Measurements from ENCODE around the gene ZNF182.
"Not testable (repeated sequence)": the region's sequence is repeated elsewhere in the genome, so short reads cannot be mapped to it uniquely, and the experiment has no call there.

The ZNF182 gene

GRCh38 chrX:48035891-48036290, 32.1 kb upstream of the ZNF182 start:
- DNase-seq (ENCODE audit: low spot score) (no peak), ATAC-seq (ENCODE audit: low read depth) (no peak)
- Histone ChIP-seq H3K36me3 (ENCODE audit: low read depth) (no peaks in the 10 kb centered on the region), H3K27me3 (ENCODE audit: insufficient read depth, poor library complexity, severe bottlenecking) (no peaks in the 10 kb centered on the region), H3K4me3 (ENCODE audit: severe bottlenecking) (no peak overlapping the region), H3K9me3 (ENCODE audit: severe bottlenecking) (no peaks in the 10 kb centered on the region), H3K4me1 (ENCODE audit: insufficient read depth, poor library complexity, severe bottlenecking) (no peaks in the 10 kb centered on the region), H3K27ac (ENCODE audit: poor library complexity, severe bottlenecking) (no peak overlapping the region)
- TF ChIP-seq CTCF (IDR thresholded peaks at IDR 0.05; ENCODE audit: poor library complexity, severe bottlenecking), result no peak

GRCh38 chrX:48030641-48031173, 26.9 kb upstream of the ZNF182 start:
- ATAC-seq (ENCODE audit: low read depth); H3K4me1 ChIP-seq (ENCODE audit: insufficient read depth, poor library complexity, severe bottlenecking); H3K27me3 ChIP-seq (ENCODE audit: insufficient read depth, poor library complexity, severe bottlenecking); DNase-seq (ENCODE audit: low spot score); H3K36me3 ChIP-seq (ENCODE audit: low read depth); H3K9me3 ChIP-seq (ENCODE audit: severe bottlenecking); H3K27ac ChIP-seq (ENCODE audit: poor library complexity, severe bottlenecking); H3K4me3 ChIP-seq (ENCODE audit: severe bottlenecking): not testable (repeated sequence)

GRCh38 chrX:48030237-48030636, 26.4 kb upstream of the ZNF182 start:
- Histone ChIP-seq H3K4me1 (ENCODE audit: insufficient read depth, poor library complexity, severe bottlenecking) (no peaks in the 10 kb centered on the region), H3K9me3 (ENCODE audit: severe bottlenecking) (no peaks in the 10 kb centered on the region), H3K36me3 (ENCODE audit: low read depth) (no peaks in the 10 kb centered on the region), H3K4me3 (ENCODE audit: severe bottlenecking) (no peak overlapping the region), H3K27ac (ENCODE audit: poor library complexity, severe bottlenecking) (no peak overlapping the region), H3K27me3 (ENCODE audit: insufficient read depth, poor library complexity, severe bottlenecking) (no peaks in the 10 kb centered on the region)
- ATAC-seq (ENCODE audit: low read depth) (no peak), DNase-seq (ENCODE audit: low spot score) (no peak)
- no peak for TF ChIP-seq CTCF (IDR thresholded peaks at IDR 0.05; ENCODE audit: poor library complexity, severe bottlenecking)

- ATAC-seq (ENCODE audit: low read depth), result no peak
- no peak overlapping the region for H3K27ac ChIP-seq (ENCODE audit: poor library complexity, severe bottlenecking)
- no peak overlapping the region for H3K4me3 ChIP-seq (ENCODE audit: severe bottlenecking)
- H3K4me1 ChIP-seq (ENCODE audit: insufficient read depth, poor library complexity, severe bottlenecking), result no peaks in the 10 kb centered on the region
- no peak for TF ChIP-seq CTCF (IDR thresholded peaks at IDR 0.05; ENCODE audit: poor library complexity, severe bottlenecking)
- H3K36me3 ChIP-seq (ENCODE audit: low read depth), result no peaks in the 10 kb centered on the region
- DNase-seq (ENCODE audit: low spot score), result no peak
- H3K27me3 ChIP-seq (ENCODE audit: insufficient read depth, poor library complexity, severe bottlenecking), result no peaks in the 10 kb centered on the region
- H3K9me3 ChIP-seq (ENCODE audit: severe bottlenecking), result no peaks in the 10 kb centered on the region
These were observed 24.3 kb upstream of the ZNF182 start for GRCh38 chrX:48028091-48028490.

- not testable (repeated sequence) for H3K36me3 ChIP-seq (ENCODE audit: low read depth); H3K9me3 ChIP-seq (ENCODE audit: severe bottlenecking); H3K27me3 ChIP-seq (ENCODE audit: insufficient read depth, poor library complexity, severe bottlenecking); H3K27ac ChIP-seq (ENCODE audit: poor library complexity, severe bottlenecking); ATAC-seq (ENCODE audit: low read depth); H3K4me3 ChIP-seq (ENCODE audit: severe bottlenecking); DNase-seq (ENCODE audit: low spot score); H3K4me1 ChIP-seq (ENCODE audit: insufficient read depth, poor library complexity, severe bottlenecking)
These were observed 23.8 kb upstream of the ZNF182 start for GRCh38 chrX:48027545-48027944.

- Histone ChIP-seq H3K36me3 (ENCODE audit: low read depth) (no peaks in the 10 kb centered on the region), H3K9me3 (ENCODE audit: severe bottlenecking) (no peaks in the 10 kb centered on the region), H3K4me1 (ENCODE audit: insufficient read depth, poor library complexity, severe bottlenecking) (no peaks in the 10 kb centered on the region), H3K4me3 (ENCODE audit: severe bottlenecking) (no peak overlapping the region), H3K27ac (ENCODE audit: poor library complexity, severe bottlenecking) (no peak overlapping the region), H3K27me3 (ENCODE audit: insufficient read depth, poor library complexity, severe bottlenecking) (no peaks in the 10 kb centered on the region)
- ATAC-seq (ENCODE audit: low read depth) (peak; percentile 50), DNase-seq (ENCODE audit: low spot score) (no peak)
- TF ChIP-seq CTCF (IDR thresholded peaks at IDR 0.05; ENCODE audit: poor library complexity, severe bottlenecking), result peak; percentile 40
These were observed 21.8 kb upstream of the ZNF182 start for GRCh38 chrX:48025561-48025960.
